Renal cortical epithelial cell (primary cell): ENCODE results near the gene MT2A. TPM values are rescaled to one million over a fixed set of nuclear protein-coding genes. Genes with fewer than 3 reads are reported as not detected.

Experiments used
- DNase-seq: peaks from one replicate; pipeline ENCODE4 v3.0.0-alpha.2; 2011; ENCODE audit warnings: low read depth
- total RNA-seq: library from RNA; depleted of rRNA; stranded (reverse); fragments of >200 nt; gene quantifications from 2 replicates; pipeline ENCODE4 v1.2.3, GENCODE V29; 2014

The MT2A gene
- total RNA-seq, 1 donor from 2014 or later = 146 TPM

GRCh38 chr16:56600398-56600999 is 7.9 kb upstream of the MT2A start:
- peak; percentile 30 for DNase-seq

GRCh38 chr16:56601325-56601724 is 7.1 kb upstream of the MT2A start:
- no peak for DNase-seq

GRCh38 chr16:56603589-56603988 is 4.8 kb upstream of the MT2A start:
- DNase-seq = peak; percentile 48

GRCh38 chr16:56604966-56605365 is 3.4 kb upstream of the MT2A start:
- DNase-seq = no peak

GRCh38 chr16:56605475-56605874 is 2.9 kb upstream of the MT2A start:
- DNase-seq = no peak

- DNase-seq = no peak
Measured at GRCh38 chr16:56606071-56606475, 2.3 kb upstream of the MT2A start.

GRCh38 chr16:56606476-56607108 is 1.8 kb upstream of the MT2A start:
- peak; percentile 92 for DNase-seq

- DNase-seq = peak; percentile 99
Measured at GRCh38 chr16:56607109-56607618, 1.2 kb upstream of the MT2A start.

GRCh38 chr16:56607675-56608042 is 725 bp upstream of the MT2A start:
- no peak for DNase-seq

- DNase-seq = no peak
Measured at GRCh38 chr16:56608876-56609462, 585 bp downstream of the MT2A start.

- DNase-seq = peak; percentile 85
Measured at GRCh38 chr16:56609463-56609921, 1.1 kb downstream of the MT2A start.

GRCh38 chr16:56610017-56610608 is 1.7 kb downstream of the MT2A start:
- DNase-seq = peak; percentile 96

- DNase-seq = no peak
Measured at GRCh38 chr16:56610609-56611111, 2.3 kb downstream of the MT2A start.

- DNase-seq = peak; percentile 80
Measured at GRCh38 chr16:56611281-56611833, 3.0 kb downstream of the MT2A start.

- peak; percentile 60 for DNase-seq
Measured at GRCh38 chr16:56613706-56614105, 5.3 kb downstream of the MT2A start.

GRCh38 chr16:56614549-56614991 is 6.2 kb downstream of the MT2A start:
- peak; percentile 97 for DNase-seq

GRCh38 chr16:56615353-56615752 is 7.0 kb downstream of the MT2A start:
- DNase-seq = peak; percentile 65

GRCh38 chr16:56616608-56617211 is 8.3 kb downstream of the MT2A start:
- DNase-seq = no peak

- peak; percentile 51 for DNase-seq
Measured at GRCh38 chr16:56617212-56618085, 9.1 kb downstream of the MT2A start.

- no peak for DNase-seq
Measured at GRCh38 chr16:56618138-56618537, 9.8 kb downstream of the MT2A start.
